ENCODE data around the gene PPID. TPM values are rescaled to one million over a fixed set of nuclear protein-coding genes. Genes with fewer than 3 reads are reported as not detected.

Gene PPID
- 32.8 to 34.2 TPM (median 33.2 TPM) in 5 replicates for total RNA-seq (2022; extraction: Qiagen RNA extraction)

GRCh38 chr4:158722917-158723793, at the start of gene PPID:
TSS of gene PPID (minus strand) at chr4:158723396. CDS start at chr4:158723288, 108 bp downstream.

GRCh38 chr4:158768555-158769174, 45.5 kb upstream of the PPID start, which contains the start of gene FNIP2:
TSS of gene FNIP2 (plus strand) at chr4:158769026. CDS start at chr4:158769213, 187 bp downstream.

GRCh38 chr4:158671915-158672806, 51.0 kb downstream of the PPID start, which contains the start of gene ETFDH:
TSS of gene ETFDH (plus strand) at chr4:158672296. CDS start at chr4:158672457, 161 bp downstream.

GRCh38 chr4:158671665-158671914, 51.6 kb downstream of the PPID start, which contains the start of gene C4orf46:
TSS of gene C4orf46 (minus strand) at chr4:158671887. CDS start at chr4:158671801, 86 bp downstream.

Other genes starting within 250 kb of the PPID start
- not detected in 5 replicates for gene RXFP1, start 201.5 kb downstream of the PPID start, total RNA-seq (2022; extraction: Qiagen RNA extraction)
- gene C4orf46, start 51.5 kb downstream of the PPID start, total RNA-seq (2022; extraction: Qiagen RNA extraction) = 6.6 to 8.6 TPM (median 7.7 TPM) in 5 replicates
- 4.3 to 6.1 TPM (median 4.8 TPM) in 5 replicates for gene ETFDH, start 51.1 kb downstream of the PPID start, total RNA-seq (2022; extraction: Qiagen RNA extraction)
- gene FNIP2, start 45.6 kb upstream of the PPID start, total RNA-seq (2022; extraction: Qiagen RNA extraction) = 4.8 to 6.5 TPM (median 6.3 TPM) in 5 replicates